HG02571 (cell line): ENCODE data around the gene ENC1.

Experiments used
- ATAC-seq: cut with Tn5 transposase; IDR thresholded peaks from one replicate; pipeline ENCODE4 v1.9.1; 2021; ENCODE audit warnings: mild to moderate bottlenecking, moderate library complexity; ENCODE audit not compliant: unreplicated experiment

Gene ENC1

GRCh38 chr5:74632947-74633356, 7.6 kb downstream of the ENC1 start:
- ATAC-seq: no peak

GRCh38 chr5:74631081-74631953, 9.2 kb downstream of the ENC1 start:
- ATAC-seq: peak; percentile 92

GRCh38 chr5:74630453-74631066, 10.0 kb downstream of the ENC1 start:
- no peak for ATAC-seq

- no peak for ATAC-seq
Measured at GRCh38 chr5:74629326-74629725, 11.2 kb downstream of the ENC1 start.

- no peak for ATAC-seq
Measured at GRCh38 chr5:74628359-74628758, 12.2 kb downstream of the ENC1 start.

- no peak for ATAC-seq
Measured at GRCh38 chr5:74627646-74628279, 12.8 kb downstream of the ENC1 start.

GRCh38 chr5:74626386-74627222, 13.9 kb downstream of the ENC1 start:
- ATAC-seq: no peak

GRCh38 chr5:74625742-74626241, 14.7 kb downstream of the ENC1 start:
- no peak for ATAC-seq

- ATAC-seq: no peak
Measured at GRCh38 chr5:74624931-74625505, 15.5 kb downstream of the ENC1 start.

- no peak for ATAC-seq
Measured at GRCh38 chr5:74624501-74624900, 16.0 kb downstream of the ENC1 start.

- no peak for ATAC-seq
Measured at GRCh38 chr5:74623748-74624408, 16.6 kb downstream of the ENC1 start.

GRCh38 chr5:74623006-74623611, 17.4 kb downstream of the ENC1 start:
- no peak for ATAC-seq

- ATAC-seq: no peak
Measured at GRCh38 chr5:74622122-74622521, 18.4 kb downstream of the ENC1 start.

GRCh38 chr5:74621492-74621891, 19.0 kb downstream of the ENC1 start:
- no peak for ATAC-seq

GRCh38 chr5:74619308-74619707, 21.2 kb downstream of the ENC1 start:
- ATAC-seq: no peak

- ATAC-seq: no peak
Measured at GRCh38 chr5:74618106-74618505, 22.4 kb downstream of the ENC1 start.

GRCh38 chr5:74617202-74617601, 23.3 kb downstream of the ENC1 start:
- ATAC-seq: no peak

- no peak for ATAC-seq
Measured at GRCh38 chr5:74616236-74617146, 24.0 kb downstream of the ENC1 start.
